ENCODE data around the gene CYYR1. TPM values are rescaled to one million over a fixed set of nuclear protein-coding genes. Genes with fewer than 3 reads are reported as not detected.

The CYYR1 gene
- total RNA-seq, 2 experiments from 2014 or later = not detected

DNA sequence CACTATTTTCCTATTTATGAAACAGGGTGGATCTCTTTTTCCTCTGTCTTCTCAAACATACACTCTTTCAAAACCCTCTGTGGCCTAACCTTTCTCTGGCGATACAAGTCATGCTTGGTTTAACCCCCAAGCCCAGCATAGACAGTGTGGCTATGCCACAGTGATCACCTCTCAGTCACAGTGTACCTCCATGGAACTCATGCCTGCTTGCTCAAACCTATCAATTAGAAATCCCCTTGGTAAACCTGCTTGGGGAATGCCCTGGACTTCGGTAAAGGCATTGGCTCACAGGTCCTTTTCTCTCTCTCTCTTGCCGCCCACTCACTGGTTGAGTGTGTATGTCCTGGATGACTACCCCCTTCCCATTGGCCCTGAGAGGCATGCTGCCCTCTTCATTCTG, 147.5 kb downstream of the CYYR1 start:
- Histone ChIP-seq H3K9me3 (ENCODE audit: low read length) (no peaks in the 10 kb centered on the region), H4K20me1 (ENCODE audit: insufficient read depth, low read length) (no peaks in the 10 kb centered on the region), H3K4me2 (ENCODE audit: low read length) (no peak overlapping the region), H3K27ac (ENCODE audit: low read depth, low read length, poor library complexity, severe bottlenecking) (no peak overlapping the region), H3K36me3 (ENCODE audit: insufficient read depth, low read length) (no peaks in the 10 kb centered on the region), H3K4me3 (ENCODE audit: low read depth, low read length, poor library complexity, severe bottlenecking) (no peak overlapping the region), H3K4me1 (ENCODE audit: insufficient read depth, low read length, poor library complexity, severe bottlenecking) (no peaks in the 10 kb centered on the region), H3K9me2 (ENCODE audit: insufficient read depth, low read length) (no peaks in the 10 kb centered on the region), H2AFZ (ENCODE audit: low read length) (no peak overlapping the region), H3K79me2 (ENCODE audit: insufficient read depth, low read depth, low read length) (no peaks in the 10 kb centered on the region)
- DNase-seq (ENCODE audit: low spot score) = no peak
- no TSS peak for BruUV-seq (replicated peaks)
- POLR2A ChIA-PET = interaction anchor here (0.6 kb wide), 1 partner anchor 245 kb away, joined by 3 read pairs; no protein-coding TSS in a partner anchor
- CTCF ChIA-PET (ENCODE audit: unreplicated experiment) = no interaction called here
- intact Hi-C loops (cut with micrococcal nuclease; ENCODE audit: unreplicated experiment) = no loop called here
- no peak for TF ChIP-seq CTCF (conservative IDR thresholded peaks at IDR 0.05; ENCODE audit: low read length)
- no peak for TF ChIP-seq EZH2phosphoT487 (IDR thresholded peaks at IDR 0.05; ENCODE audit: borderline replicate concordance, low read depth, low read length)

GRCh38 chr21:26423511-26423910, 149.6 kb downstream of the CYYR1 start:
- Histone ChIP-seq H3K4me2 (ENCODE audit: low read length) (no peak overlapping the region), H3K79me2 (ENCODE audit: insufficient read depth, low read depth, low read length) (no peaks in the 10 kb centered on the region), H3K9me3 (ENCODE audit: low read length) (no peaks in the 10 kb centered on the region), H2AFZ (ENCODE audit: low read length) (no peak overlapping the region), H4K20me1 (ENCODE audit: insufficient read depth, low read length) (no peaks in the 10 kb centered on the region), H3K9me2 (ENCODE audit: insufficient read depth, low read length) (no peaks in the 10 kb centered on the region), H3K27ac (ENCODE audit: low read depth, low read length, poor library complexity, severe bottlenecking) (no peak overlapping the region), H3K4me3 (ENCODE audit: low read depth, low read length, poor library complexity, severe bottlenecking) (no peak overlapping the region), H3K36me3 (ENCODE audit: insufficient read depth, low read length) (no peaks in the 10 kb centered on the region), H3K4me1 (ENCODE audit: insufficient read depth, low read length, poor library complexity, severe bottlenecking) (no peaks in the 10 kb centered on the region)
- no peak for DNase-seq (ENCODE audit: low spot score)
- TF ChIP-seq EZH2phosphoT487 (IDR thresholded peaks at IDR 0.05; ENCODE audit: borderline replicate concordance, low read depth, low read length) = no peak
- no peak for TF ChIP-seq CTCF (conservative IDR thresholded peaks at IDR 0.05; ENCODE audit: low read length)
- POLR2A ChIA-PET = no interaction called here
- CTCF ChIA-PET (ENCODE audit: unreplicated experiment) = no interaction called here
- intact Hi-C loops (cut with micrococcal nuclease; ENCODE audit: unreplicated experiment) = no loop called here
- BruUV-seq (replicated peaks) = no TSS peak

DNA sequence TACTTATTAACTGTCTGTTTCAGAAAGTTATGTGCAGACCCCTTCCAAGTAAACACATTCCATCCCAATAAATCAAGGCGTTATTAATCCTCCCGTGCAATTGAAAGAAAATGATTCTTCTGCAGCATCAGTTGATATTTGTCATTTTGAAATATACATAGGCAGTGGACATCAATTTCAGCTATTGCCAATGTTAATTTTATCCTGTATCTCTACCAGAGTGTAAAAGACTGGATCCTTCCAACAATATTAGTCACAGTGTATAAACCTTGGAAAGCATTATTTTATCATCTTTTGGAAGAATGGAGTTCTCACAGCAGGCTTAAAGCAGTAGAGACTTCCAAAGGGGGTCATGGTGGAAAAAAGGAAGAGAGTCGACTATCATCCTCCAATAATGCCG, 150.4 kb downstream of the CYYR1 start:
- Histone ChIP-seq H3K9me3 (ENCODE audit: low read length) (no peaks in the 10 kb centered on the region), H3K4me3 (ENCODE audit: low read depth, low read length, poor library complexity, severe bottlenecking) (no peak overlapping the region), H4K20me1 (ENCODE audit: insufficient read depth, low read length) (no peaks in the 10 kb centered on the region), H3K79me2 (ENCODE audit: insufficient read depth, low read depth, low read length) (no peaks in the 10 kb centered on the region), H3K36me3 (ENCODE audit: insufficient read depth, low read length) (no peaks in the 10 kb centered on the region), H3K27ac (ENCODE audit: low read depth, low read length, poor library complexity, severe bottlenecking) (no peak overlapping the region), H3K4me1 (ENCODE audit: insufficient read depth, low read length, poor library complexity, severe bottlenecking) (no peaks in the 10 kb centered on the region), H3K9me2 (ENCODE audit: insufficient read depth, low read length) (no peaks in the 10 kb centered on the region), H3K4me2 (ENCODE audit: low read length) (no peak overlapping the region), H2AFZ (ENCODE audit: low read length) (no peak overlapping the region)
- intact Hi-C loops (cut with micrococcal nuclease; ENCODE audit: unreplicated experiment) = no loop called here
- ChIA-PET CTCF (ENCODE audit: unreplicated experiment) (no interaction called here), POLR2A (no interaction called here)
- DNase-seq (ENCODE audit: low spot score) = no peak
- no TSS peak for BruUV-seq (replicated peaks)
- TF ChIP-seq CTCF (conservative IDR thresholded peaks at IDR 0.05; ENCODE audit: low read length) (no peak), EZH2phosphoT487 (IDR thresholded peaks at IDR 0.05; ENCODE audit: borderline replicate concordance, low read depth, low read length) (no peak)
